Renal cortex interstitium (tissue), 11 donors: ENCODE data around the gene DIDO1. TPM values are rescaled to one million over a fixed set of nuclear protein-coding genes. Genes with fewer than 3 reads are reported as not detected.

ENCODE experiments used
- DNase-seq, 11 donors: peaks; one replicate each; pipeline ENCODE4 v3.0.0-alpha.2; 2013; ENCODE audit warnings: low read depth in 9 of 11, low spot score in 4 of 11; ENCODE audit errors: extremely low read depth in 1 of 11
- polyA plus RNA-seq, 3 donors: library from polyadenylated mRNA; unstranded; fragments of 120-200 nt; gene quantifications; one replicate each; pipeline ENCODE4 v1.2.1, GENCODE V29; 2013; ENCODE audit not compliant: insufficient read length in 3 of 3

Gene DIDO1
- polyA plus RNA-seq, 3 donors = 61.4 to 74.1 (median 64.5) TPM

GRCh38 chr20:62835931-62836861, 90.1 kb downstream of the DIDO1 start:
- no peak for DNase-seq

- DNase-seq = no peak
Measured at GRCh38 chr20:62834967-62835730, 91.2 kb downstream of the DIDO1 start.

- no peak for DNase-seq
Measured at GRCh38 chr20:62832951-62833391, 93.3 kb downstream of the DIDO1 start.

- DNase-seq = no peak
Measured at GRCh38 chr20:62832212-62832922, 93.9 kb downstream of the DIDO1 start.

- DNase-seq = no peak
Measured at GRCh38 chr20:62831854-62832211, 94.5 kb downstream of the DIDO1 start.

GRCh38 chr20:62831361-62831788, 94.9 kb downstream of the DIDO1 start:
- no peak for DNase-seq

GRCh38 chr20:62830821-62831220, 95.5 kb downstream of the DIDO1 start:
- no peak for DNase-seq

- no peak for DNase-seq
Measured at GRCh38 chr20:62830251-62830650, 96.1 kb downstream of the DIDO1 start.

GRCh38 chr20:62829231-62830230, 96.8 kb downstream of the DIDO1 start:
- DNase-seq = no peak

GRCh38 chr20:62828511-62829230, 97.6 kb downstream of the DIDO1 start:
- DNase-seq = no peak

- DNase-seq = no peak
Measured at GRCh38 chr20:62828051-62828450, 98.3 kb downstream of the DIDO1 start.

Other genes starting within 250 kb of the DIDO1 start
- gene NTSR1, start 217.7 kb downstream of the DIDO1 start, polyA plus RNA-seq = 1 to 10 TPM; 1.2 to 3.0 (median 1.4) TPM
- 10 to 100 TPM; 16.0 to 16.8 (median 16.4) TPM for gene MRGBP, start 130.0 kb downstream of the DIDO1 start, polyA plus RNA-seq
- gene OGFR, start 121.7 kb downstream of the DIDO1 start, polyA plus RNA-seq = 10 to 100 TPM; 23.7 to 31.8 (median 31.1) TPM
- 10 to 100 TPM; 14.5 to 27.3 (median 20.8) TPM for gene COL9A3, start 109.5 kb downstream of the DIDO1 start, polyA plus RNA-seq
- 10 to 100 TPM; 12.1 to 15.6 (median 12.8) TPM for gene TCFL5, start 64.7 kb downstream of the DIDO1 start, polyA plus RNA-seq
- 10 to 100 TPM; 53.6 to 55.9 (median 55.4) TPM for gene GID8, start 11.6 kb upstream of the DIDO1 start, polyA plus RNA-seq
- 1 to 10 TPM; 1.0 to 2.6 (median 2.0) TPM for gene SLC17A9, start 26.2 kb upstream of the DIDO1 start, polyA plus RNA-seq
- under 1 TPM in 1 of 3 donors, not detected in 2; 0.09 TPM for gene BHLHE23, start 80.5 kb upstream of the DIDO1 start, polyA plus RNA-seq